ENCODE measurements around the gene DVL2. TPM values are rescaled to one million over a fixed set of nuclear protein-coding genes. Genes with fewer than 3 reads are reported as not detected.

DVL2 gene
- polyA plus RNA-seq, 1 donor from 2014 or later, result 41.1 TPM

- Histone ChIP-seq H3K9ac (ENCODE audit: low read length) (peak overlapping the region; percentile 92), H3F3A (ENCODE audit: insufficient read depth, low read length, poor library complexity, severe bottlenecking) (peaks cover 4% of the 10 kb centered on the region), H3K27me3 (ENCODE audit: insufficient read depth, low read depth, low read length) (no peaks in the 10 kb centered on the region), H2AFZ (ENCODE audit: low read depth, low read length) (no peak overlapping the region), H3K4me3 (ENCODE audit: low read length) (peak overlapping the region; percentile 82), H3K9me3 (ENCODE audit: low read length) (no peaks in the 10 kb centered on the region), H3K79me2 (replicated peaks; ENCODE audit: insufficient read depth, low read length) (peaks cover 69% of the 10 kb centered on the region), H3K9me2 (ENCODE audit: insufficient read depth, low read length) (no peaks in the 10 kb centered on the region), H4K20me1 (ENCODE audit: insufficient read depth) (no peaks in the 10 kb centered on the region), H3K27ac (ENCODE audit: low read length) (peak overlapping the region; percentile 98), H3K36me3 (ENCODE audit: insufficient read depth, low read length) (no peaks in the 10 kb centered on the region), H3K4me2 (ENCODE audit: low read length) (peak overlapping the region; percentile 97)
- peak; percentile 45 for TF ChIP-seq EP300 (conservative IDR thresholded peaks at IDR 0.05; ENCODE audit: poor library complexity, severe bottlenecking)
- peak; percentile 62 for TF ChIP-seq SMC3 (conservative IDR thresholded peaks at IDR 0.05; ENCODE audit: poor library complexity)
- TF ChIP-seq RAD21 (conservative IDR thresholded peaks at IDR 0.05), result peak; percentile 56
- peak; percentile 64 for TF ChIP-seq TAF1 (IDR thresholded peaks at IDR 0.05; ENCODE audit: low read depth)
- no peak for TF ChIP-seq EZH2 (IDR thresholded peaks at IDR 0.05; ENCODE audit: borderline replicate concordance, insufficient read depth, low read length, poor library complexity, severe bottlenecking)
- no peak for TF ChIP-seq REST (IDR thresholded peaks at IDR 0.05; ENCODE audit: borderline replicate concordance)
- TF ChIP-seq POLR2AphosphoS5 (IDR thresholded peaks at IDR 0.05), result peak; percentile 82
- peak; percentile 43 for TF ChIP-seq MXI1 (conservative IDR thresholded peaks at IDR 0.05; ENCODE audit: poor library complexity, severe bottlenecking)
- TF ChIP-seq CTCF (IDR thresholded peaks at IDR 0.05; ENCODE audit: poor library complexity, severe bottlenecking), result peak; percentile 81
Measured at GRCh38 chr17:7214300-7215135, 19.8 kb downstream of the DVL2 start.

DNA sequence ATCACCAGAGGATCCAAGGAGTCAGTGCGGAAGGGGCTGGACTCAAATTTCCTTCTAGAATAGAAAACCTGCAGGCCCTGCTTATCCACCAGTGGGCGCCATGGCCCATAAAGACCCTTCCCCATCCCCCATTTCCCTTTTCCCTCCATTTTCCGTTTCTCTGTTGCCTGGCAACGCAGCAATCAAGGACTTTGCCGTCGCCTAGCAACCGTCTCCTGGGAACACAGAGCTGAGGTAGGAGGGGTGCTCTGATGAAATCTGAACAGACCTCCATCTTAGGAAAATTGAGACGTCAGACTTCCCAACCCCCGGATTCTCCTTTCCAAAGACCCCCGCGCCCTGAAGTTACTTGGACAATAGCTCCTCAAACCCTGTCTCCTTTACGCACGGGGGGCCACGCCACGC lies 20.4 kb downstream of the DVL2 start:
- Histone ChIP-seq H3K27ac (ENCODE audit: low read length) (peak overlapping the region; percentile 98), H3F3A (ENCODE audit: insufficient read depth, low read length, poor library complexity, severe bottlenecking) (peaks cover 4% of the 10 kb centered on the region), H3K9me3 (ENCODE audit: low read length) (no peaks in the 10 kb centered on the region), H3K4me2 (ENCODE audit: low read length) (peak overlapping the region; percentile 98), H2AFZ (ENCODE audit: low read depth, low read length) (no peak overlapping the region), H3K36me3 (ENCODE audit: insufficient read depth, low read length) (no peaks in the 10 kb centered on the region), H4K20me1 (ENCODE audit: insufficient read depth) (no peaks in the 10 kb centered on the region), H3K27me3 (ENCODE audit: insufficient read depth, low read depth, low read length) (no peaks in the 10 kb centered on the region), H3K9ac (ENCODE audit: low read length) (peak overlapping the region; percentile 92), H3K79me2 (replicated peaks; ENCODE audit: insufficient read depth, low read length) (peaks cover 70% of the 10 kb centered on the region), H3K9me2 (ENCODE audit: insufficient read depth, low read length) (no peaks in the 10 kb centered on the region), H3K4me3 (ENCODE audit: low read length) (peak overlapping the region; percentile 82)
- TF ChIP-seq SMC3 (conservative IDR thresholded peaks at IDR 0.05; ENCODE audit: poor library complexity) (peak; percentile 93), REST (IDR thresholded peaks at IDR 0.05; ENCODE audit: borderline replicate concordance) (no peak), POLR2AphosphoS5 (IDR thresholded peaks at IDR 0.05) (no peak), RAD21 (conservative IDR thresholded peaks at IDR 0.05) (peak; percentile 85), MXI1 (conservative IDR thresholded peaks at IDR 0.05; ENCODE audit: poor library complexity, severe bottlenecking) (peak; percentile 95), CTCF (IDR thresholded peaks at IDR 0.05; ENCODE audit: poor library complexity, severe bottlenecking) (peak; percentile 99), EZH2 (IDR thresholded peaks at IDR 0.05; ENCODE audit: borderline replicate concordance, insufficient read depth, low read length, poor library complexity, severe bottlenecking) (no peak), TAF1 (IDR thresholded peaks at IDR 0.05; ENCODE audit: low read depth) (peak; percentile 40), EP300 (conservative IDR thresholded peaks at IDR 0.05; ENCODE audit: poor library complexity, severe bottlenecking) (peak; percentile 87)
